ENCODE results near the gene TATDN2.

DNA sequence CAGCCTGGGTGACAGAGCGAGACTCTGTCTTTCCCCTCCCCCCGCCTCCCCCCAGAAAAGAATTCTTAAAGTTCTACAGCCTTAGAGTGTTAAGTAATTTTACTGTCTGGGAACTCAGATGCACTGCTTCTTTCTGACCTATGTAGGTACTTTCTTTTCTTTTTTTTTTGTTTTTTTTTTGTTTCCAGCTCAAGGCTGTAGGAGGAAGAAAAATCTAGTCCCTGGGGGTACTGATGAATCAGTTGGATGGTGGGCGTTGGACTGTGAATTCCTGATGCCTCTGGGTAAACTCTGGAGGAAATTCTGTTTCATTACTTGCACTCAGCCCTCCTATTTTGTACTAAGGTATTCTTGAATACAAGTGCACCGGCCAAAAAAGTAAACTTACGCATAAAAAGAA lies 33.7 kb downstream of the TATDN2 start:
- TF ChIP-seq EZH2 (IDR thresholded peaks at IDR 0.05; ENCODE audit: insufficient read depth, poor library complexity, severe bottlenecking) (no peak), EZH2phosphoT487 (IDR thresholded peaks at IDR 0.05; ENCODE audit: insufficient read depth, low read depth) (no peak)

All from GM23248 (cell line).